ENCODE data around the gene SPATA18.

DNA sequence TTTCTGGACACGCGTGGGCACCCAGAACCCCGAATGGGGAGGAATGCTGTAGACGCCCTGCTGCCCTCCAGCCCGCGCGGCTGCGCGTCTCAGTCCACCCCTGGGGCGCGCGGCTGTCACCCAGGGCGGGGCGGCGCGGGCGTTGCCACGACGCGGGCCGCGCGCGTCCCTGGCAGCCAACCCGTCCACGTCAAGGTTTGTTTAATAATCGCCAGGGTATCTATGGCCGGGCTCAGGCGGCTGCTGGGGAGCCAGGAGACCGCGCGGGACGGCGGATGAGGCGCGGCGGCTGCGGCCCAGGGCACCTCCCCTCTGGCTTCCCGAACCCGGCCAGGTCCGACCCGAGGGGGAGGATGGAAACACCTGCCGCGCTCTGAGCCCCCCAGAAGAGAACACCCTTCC lies at the start of gene SPATA18:
- TF ChIP-seq, protein P1, sequence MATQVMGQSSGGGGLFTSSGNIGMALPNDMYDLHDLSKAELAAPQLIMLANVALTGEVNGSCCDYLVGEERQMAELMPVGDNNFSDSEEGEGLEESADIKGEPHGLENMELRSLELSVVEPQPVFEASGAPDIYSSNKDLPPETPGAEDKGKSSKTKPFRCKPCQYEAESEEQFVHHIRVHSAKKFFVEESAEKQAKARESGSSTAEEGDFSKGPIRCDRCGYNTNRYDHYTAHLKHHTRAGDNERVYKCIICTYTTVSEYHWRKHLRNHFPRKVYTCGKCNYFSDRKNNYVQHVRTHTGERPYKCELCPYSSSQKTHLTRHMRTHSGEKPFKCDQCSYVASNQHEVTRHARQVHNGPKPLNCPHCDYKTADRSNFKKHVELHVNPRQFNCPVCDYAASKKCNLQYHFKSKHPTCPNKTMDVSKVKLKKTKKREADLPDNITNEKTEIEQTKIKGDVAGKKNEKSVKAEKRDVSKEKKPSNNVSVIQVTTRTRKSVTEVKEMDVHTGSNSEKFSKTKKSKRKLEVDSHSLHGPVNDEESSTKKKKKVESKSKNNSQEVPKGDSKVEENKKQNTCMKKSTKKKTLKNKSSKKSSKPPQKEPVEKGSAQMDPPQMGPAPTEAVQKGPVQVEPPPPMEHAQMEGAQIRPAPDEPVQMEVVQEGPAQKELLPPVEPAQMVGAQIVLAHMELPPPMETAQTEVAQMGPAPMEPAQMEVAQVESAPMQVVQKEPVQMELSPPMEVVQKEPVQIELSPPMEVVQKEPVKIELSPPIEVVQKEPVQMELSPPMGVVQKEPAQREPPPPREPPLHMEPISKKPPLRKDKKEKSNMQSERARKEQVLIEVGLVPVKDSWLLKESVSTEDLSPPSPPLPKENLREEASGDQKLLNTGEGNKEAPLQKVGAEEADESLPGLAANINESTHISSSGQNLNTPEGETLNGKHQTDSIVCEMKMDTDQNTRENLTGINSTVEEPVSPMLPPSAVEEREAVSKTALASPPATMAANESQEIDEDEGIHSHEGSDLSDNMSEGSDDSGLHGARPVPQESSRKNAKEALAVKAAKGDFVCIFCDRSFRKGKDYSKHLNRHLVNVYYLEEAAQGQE (IDR thresholded peaks at IDR 0.05; ENCODE audit: low read depth), result no peak
- TF ChIP-seq, protein P2, sequence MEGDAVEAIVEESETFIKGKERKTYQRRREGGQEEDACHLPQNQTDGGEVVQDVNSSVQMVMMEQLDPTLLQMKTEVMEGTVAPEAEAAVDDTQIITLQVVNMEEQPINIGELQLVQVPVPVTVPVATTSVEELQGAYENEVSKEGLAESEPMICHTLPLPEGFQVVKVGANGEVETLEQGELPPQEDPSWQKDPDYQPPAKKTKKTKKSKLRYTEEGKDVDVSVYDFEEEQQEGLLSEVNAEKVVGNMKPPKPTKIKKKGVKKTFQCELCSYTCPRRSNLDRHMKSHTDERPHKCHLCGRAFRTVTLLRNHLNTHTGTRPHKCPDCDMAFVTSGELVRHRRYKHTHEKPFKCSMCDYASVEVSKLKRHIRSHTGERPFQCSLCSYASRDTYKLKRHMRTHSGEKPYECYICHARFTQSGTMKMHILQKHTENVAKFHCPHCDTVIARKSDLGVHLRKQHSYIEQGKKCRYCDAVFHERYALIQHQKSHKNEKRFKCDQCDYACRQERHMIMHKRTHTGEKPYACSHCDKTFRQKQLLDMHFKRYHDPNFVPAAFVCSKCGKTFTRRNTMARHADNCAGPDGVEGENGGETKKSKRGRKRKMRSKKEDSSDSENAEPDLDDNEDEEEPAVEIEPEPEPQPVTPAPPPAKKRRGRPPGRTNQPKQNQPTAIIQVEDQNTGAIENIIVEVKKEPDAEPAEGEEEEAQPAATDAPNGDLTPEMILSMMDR (IDR thresholded peaks at IDR 0.05 in 2 of 3, conservative IDR thresholded peaks at IDR 0.05 in 1 of 3; ENCODE audit: borderline replicate concordance in 1 of 3, insufficient read depth in 1 of 3, low read depth in 2 of 3, low read length in 2 of 3), result no peak
- TF ChIP-seq POLR2A (IDR thresholded peaks at IDR 0.05; ENCODE audit: borderline replicate concordance, extremely low read depth, insufficient read depth, insufficient read length) (no peak), JUND (IDR thresholded peaks at IDR 0.05) (no peak), YY1 (IDR thresholded peaks at IDR 0.05; ENCODE audit: extremely low read depth, insufficient replicate concordance, low read depth, low read length) (no peak)
